T-helper 1 cell treated with Interleukin-12 subunit alpha and Interleukin-12 subunit beta and Interleukin-4 antibody, amounts not matched to agents 30 ng/mL and 1 ng/mL, for 36 hours (primary cell): ENCODE results near the gene TMEM255B. TPM values are rescaled to one million over a fixed set of nuclear protein-coding genes. Genes with fewer than 3 reads are reported as not detected.

Experiments used
- intact Hi-C: fragments of 100-400 bp; cut with micrococcal nuclease; formaldehyde crosslinking; loops from one replicate; pipeline ENCODE4 v1.15.1; 2024
- total RNA-seq: library from RNA; stranded (reverse); gene quantifications from 2 replicates; pipeline ENCODE4 v1.2.3, GENCODE V29; 2022

Gene TMEM255B
- total RNA-seq, 1 donor from 2014 or later: 2.3 TPM

- intact Hi-C loops: no loop called here
Measured at GRCh38 chr13:113766035-113766800, 7.2 kb downstream of the TMEM255B start.

GRCh38 chr13:113767366-113767765 lies 8.3 kb downstream of the TMEM255B start:
- intact Hi-C loops: no loop called here

- intact Hi-C loops: no loop called here
Measured at GRCh38 chr13:113768018-113768905, 9.2 kb downstream of the TMEM255B start.

GRCh38 chr13:113769106-113769505 lies 10.1 kb downstream of the TMEM255B start:
- intact Hi-C loops: no loop called here

- intact Hi-C loops: no loop called here
Measured at GRCh38 chr13:113769881-113770280, 10.9 kb downstream of the TMEM255B start.

- intact Hi-C loops: no loop called here
Measured at GRCh38 chr13:113770441-113770840, 11.4 kb downstream of the TMEM255B start.

- intact Hi-C loops: no loop called here
Measured at GRCh38 chr13:113770937-113771336, 11.9 kb downstream of the TMEM255B start.

- intact Hi-C loops: no loop called here
Measured at GRCh38 chr13:113771709-113772331, 12.8 kb downstream of the TMEM255B start.

- intact Hi-C loops: no loop called here
Measured at GRCh38 chr13:113774177-113775107, 15.4 kb downstream of the TMEM255B start.

GRCh38 chr13:113775451-113776145 lies 16.6 kb downstream of the TMEM255B start:
- intact Hi-C loops: no loop called here

- intact Hi-C loops: no loop called here
Measured at GRCh38 chr13:113776231-113777125, 17.5 kb downstream of the TMEM255B start.

- intact Hi-C loops: no loop called here
Measured at GRCh38 chr13:113777311-113778260, 18.6 kb downstream of the TMEM255B start.

- intact Hi-C loops: no loop called here
Measured at GRCh38 chr13:113781571-113781970, 22.5 kb downstream of the TMEM255B start.

GRCh38 chr13:113782472-113782871 lies 23.4 kb downstream of the TMEM255B start:
- intact Hi-C loops: no loop called here

GRCh38 chr13:113783200-113783881 lies 24.3 kb downstream of the TMEM255B start:
- intact Hi-C loops: no loop called here

- intact Hi-C loops: no loop called here
Measured at GRCh38 chr13:113783966-113784644, 25.1 kb downstream of the TMEM255B start.

- intact Hi-C loops: no loop called here
Measured at GRCh38 chr13:113784645-113785024, 25.6 kb downstream of the TMEM255B start.
